ENCODE data around the gene PRKCD.

Gene PRKCD

DNA sequence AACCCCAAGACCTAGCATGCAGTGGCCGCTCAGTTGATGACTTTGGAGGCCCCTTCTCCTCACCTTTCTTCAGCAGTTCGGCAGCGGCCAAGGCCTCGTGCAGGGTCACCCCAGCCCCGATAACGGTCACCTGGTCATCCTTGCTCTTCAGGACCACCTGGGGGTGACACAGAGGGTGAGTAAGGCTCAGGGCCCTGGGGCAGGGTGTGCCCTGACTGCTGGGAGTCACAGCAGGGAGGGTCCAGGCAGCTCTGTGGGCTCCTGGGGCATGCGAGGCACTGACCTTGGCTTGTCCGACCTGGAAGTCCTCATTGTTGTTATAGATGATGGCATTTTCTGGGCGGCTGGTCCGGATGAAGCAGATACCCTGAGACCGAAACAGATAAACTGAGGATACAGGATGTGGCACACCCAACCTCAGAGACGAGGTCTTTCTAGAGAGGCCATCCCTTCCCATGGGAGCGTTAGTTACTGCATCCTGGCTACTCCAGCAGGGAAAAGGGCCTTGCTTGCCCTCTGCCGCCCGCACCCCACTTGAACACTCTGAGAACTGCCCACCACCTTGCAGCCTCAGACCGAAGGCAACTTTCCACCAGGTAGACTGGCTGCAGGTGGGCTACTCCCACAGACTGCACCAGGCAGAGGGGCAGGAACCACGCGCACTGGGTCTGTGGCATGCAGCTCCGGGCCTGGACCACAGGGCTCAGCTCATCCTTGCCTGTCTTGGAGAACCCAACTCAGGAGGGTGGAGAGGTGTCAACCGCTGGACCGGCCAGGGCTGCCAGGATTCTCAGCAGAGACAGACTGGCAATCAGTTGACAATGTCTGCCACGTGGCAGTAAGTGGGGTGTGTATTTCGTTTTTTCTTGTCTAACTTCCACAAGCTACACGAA lies 67.2 kb downstream of the PRKCD start:
- H3K27ac ChIP-seq, result no peak overlapping the region
- DNase-seq (ENCODE audit: low read depth, low spot score), result no peak

DNA sequence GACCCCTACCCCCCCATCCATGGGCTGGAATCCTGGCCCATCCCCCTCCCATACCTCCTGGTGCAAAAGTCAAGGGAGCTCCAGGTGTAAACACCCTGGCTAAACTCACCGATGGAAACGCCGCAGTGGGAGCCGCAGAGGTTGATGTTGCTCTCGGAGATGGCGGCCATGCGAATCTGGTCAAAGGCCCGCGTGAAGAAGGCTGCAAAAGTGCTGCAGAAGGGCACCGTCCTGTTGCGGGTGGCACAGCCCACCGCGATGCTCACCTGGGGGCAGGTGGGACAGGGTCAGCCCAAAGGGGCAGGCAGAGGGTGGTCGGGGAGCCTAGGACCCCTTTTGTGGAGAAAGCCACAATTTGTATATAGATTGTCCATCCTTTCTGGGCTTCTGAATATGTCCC lies 68.2 kb downstream of the PRKCD start:
- DNase-seq (ENCODE audit: low read depth, low spot score), result no peak
- H3K27ac ChIP-seq, result no peak overlapping the region

DNA sequence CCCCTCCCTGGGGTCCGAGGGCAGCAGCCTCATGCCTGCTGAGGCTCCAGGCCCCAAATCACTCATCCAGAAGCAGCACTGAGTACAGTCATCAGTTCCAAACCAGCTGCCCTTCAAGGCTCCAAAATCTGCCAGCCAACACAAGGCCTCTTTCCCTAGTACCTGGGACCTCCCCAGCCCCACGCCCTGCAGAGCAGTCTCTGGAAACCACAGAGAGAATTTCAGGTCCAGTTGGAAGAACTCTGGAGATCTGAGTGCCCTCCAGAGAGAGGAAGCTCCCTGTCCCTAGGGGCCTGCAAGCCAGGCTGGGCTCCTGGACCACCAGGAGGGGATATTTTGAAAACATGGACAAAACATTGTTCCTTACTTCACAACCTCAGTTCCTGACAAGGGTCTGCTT lies 68.6 kb downstream of the PRKCD start:
- H3K27ac ChIP-seq, result no peak overlapping the region
- no peak for DNase-seq (ENCODE audit: low read depth, low spot score)

DNA sequence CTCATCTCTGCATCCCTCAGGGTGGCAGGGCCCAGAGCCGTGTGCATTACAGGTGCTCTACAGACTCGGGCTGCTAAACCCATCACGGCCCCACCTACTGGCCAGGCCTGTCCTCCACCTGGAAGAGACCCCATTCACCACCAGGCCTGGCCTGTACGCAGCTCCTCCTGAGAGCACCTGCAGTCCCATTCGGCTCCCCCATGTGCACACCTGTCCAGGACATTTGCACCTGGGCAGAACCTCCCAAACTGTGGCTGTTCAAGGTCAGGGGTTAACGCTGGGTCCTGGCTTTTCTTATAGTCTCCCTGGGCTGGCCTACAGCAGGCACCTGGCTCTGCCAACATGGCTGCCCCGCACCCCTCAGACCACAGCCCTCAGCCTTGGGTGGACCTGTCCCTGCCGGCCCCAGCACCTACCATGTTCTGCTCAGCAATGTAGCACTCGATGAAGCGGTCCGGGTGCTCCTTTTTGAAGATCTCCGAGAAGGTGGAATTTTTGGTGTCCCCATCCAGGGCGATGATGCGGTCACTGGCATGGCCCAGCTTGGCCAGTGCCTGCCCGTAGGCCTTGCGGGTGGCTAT lies 69.1 kb downstream of the PRKCD start:
- H3K27ac ChIP-seq, result no peak overlapping the region
- DNase-seq (ENCODE audit: low read depth, low spot score), result no peak

DNA sequence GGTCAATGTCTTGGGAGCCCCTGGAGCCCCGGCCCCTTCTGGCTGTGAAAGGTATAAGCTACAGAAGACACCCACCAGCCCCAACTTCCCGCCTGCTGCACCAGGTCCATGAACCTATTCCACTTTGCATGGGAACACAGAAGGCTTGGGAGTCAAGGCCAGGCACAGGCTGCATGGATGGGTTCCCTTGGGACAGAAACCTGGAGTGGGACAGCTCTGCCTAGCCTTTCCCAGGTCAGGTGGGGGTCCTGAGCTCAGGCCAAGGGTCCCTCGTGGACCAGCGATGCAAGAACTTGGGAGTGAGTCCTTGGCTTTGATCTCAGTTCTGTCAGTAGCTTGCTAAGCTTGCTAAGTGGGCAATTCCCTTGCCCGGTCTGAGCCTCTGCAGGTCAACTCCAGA lies 69.8 kb downstream of the PRKCD start:
- H3K27ac ChIP-seq, result no peak overlapping the region
- no peak for DNase-seq (ENCODE audit: low read depth, low spot score)

DNA sequence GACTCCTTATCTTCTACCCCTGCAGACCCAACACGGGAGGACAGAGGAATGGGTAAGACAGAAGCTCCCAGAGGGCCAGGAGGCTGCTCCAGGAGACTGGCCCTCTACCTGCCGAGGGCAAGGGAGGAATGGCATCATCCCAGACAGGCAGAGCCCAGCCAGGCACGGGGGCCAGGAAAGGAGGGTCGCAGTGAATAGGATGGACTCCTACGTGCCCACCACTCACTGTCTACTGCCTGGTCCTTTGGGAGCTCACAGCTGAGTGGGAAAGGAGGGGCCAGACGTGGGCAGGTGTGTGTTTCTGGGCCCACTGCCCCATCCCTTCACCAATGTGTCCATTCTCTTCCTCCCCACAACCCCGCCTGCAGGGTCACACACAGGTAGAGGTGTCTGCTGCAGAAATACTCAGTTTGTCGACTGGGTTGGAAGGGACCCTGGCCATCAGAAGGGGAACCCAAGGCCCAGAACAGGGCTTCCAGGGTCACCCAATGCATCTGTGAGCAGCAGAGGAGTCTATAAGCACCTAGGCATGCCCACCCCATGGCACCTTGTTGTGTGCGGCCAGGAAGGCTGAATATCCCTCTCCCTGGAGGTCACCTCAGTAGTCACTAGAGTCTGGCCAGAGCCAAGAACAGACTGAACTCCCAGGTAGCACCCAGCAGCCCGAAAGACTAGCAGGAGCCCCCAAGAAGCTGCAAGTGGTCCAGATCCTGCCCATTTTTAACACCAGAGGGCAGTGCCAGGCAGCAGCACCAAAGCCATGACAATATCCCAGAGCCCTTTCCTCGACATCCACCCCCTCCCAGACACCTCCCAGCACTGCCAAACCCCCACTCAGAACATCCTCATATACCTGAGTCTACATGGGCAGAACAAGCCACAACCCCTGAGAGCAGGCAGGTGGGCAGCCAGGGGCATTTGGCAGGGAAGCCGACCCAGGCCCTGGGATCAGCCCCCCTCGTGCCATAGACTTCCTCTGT lies 70.8 kb downstream of the PRKCD start:
- no peak for DNase-seq (ENCODE audit: low read depth, low spot score)
- no peak overlapping the region for H3K27ac ChIP-seq

DNA sequence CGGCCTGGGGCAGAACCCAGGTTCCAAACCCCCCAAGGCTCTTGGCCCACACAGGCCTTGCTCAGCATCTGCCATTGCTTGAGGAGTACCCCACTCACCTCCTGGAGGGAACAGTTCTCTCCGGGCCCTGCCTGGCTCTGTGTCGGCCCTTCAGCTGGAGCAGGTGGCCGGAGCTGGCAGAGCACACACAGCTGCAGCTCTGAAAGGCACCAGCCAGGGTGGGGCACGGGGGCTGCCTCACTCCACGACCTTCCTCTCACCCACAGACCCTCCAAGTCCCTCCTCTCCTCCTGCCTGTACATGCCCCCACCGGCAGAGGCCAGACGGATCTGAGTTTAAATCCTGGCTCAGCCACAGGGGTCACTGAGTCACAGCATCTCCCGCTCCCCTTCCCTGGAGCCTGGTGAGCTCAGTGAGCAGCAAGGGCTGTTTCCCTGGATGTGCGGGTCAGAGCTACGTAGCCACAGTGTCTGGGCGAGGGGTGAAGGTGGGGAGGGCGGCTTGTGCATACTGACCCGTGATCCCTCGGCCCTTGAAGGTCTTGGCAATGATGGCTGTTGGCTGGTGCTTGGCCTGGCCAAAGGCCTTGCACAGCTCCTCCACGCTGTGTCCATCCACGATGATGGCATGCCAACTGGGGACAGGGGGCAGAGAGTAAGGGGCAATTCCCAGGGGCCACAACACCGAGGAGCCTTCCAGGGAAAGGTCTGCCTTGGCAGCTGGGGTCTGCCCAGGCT lies 71.8 kb downstream of the PRKCD start:
- H3K27ac ChIP-seq, result no peak overlapping the region
- DNase-seq (ENCODE audit: low read depth, low spot score), result no peak

DNA sequence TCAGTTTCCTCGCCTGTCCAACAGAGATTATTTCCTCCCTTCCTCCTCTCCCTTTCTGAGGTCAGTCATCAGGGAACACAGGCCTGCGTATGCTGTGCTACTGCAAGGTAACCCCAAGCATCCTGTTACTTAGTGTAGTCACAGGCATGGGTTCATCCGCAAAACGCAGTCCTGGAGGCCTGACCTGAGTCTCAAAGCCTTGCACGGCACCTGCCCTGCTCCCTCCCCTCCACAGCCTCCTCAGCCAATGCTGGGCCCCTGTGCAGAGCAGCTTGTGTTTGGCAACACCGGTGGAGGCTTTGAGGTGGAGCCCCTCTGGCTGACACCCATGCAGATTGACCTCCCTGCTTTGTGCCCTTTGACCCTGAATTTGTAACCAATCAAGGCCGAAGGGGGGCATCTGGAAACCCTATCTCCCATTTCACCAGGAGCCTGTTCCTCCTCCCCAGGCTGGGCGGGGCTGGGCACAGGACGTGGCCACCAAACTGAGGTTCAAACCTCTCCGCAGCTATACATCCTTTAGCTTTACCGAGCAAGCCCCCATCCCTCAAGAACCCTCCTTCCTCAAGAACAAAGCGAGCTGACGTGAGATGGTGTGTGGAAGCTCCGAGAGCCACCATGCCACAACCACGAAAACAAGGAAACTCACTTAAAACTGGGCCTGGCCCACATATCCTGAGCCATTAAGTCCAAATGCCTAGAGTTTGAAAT lies 73.3 kb downstream of the PRKCD start:
- no peak overlapping the region for H3K27ac ChIP-seq
- DNase-seq (ENCODE audit: low read depth, low spot score), result no peak

DNA sequence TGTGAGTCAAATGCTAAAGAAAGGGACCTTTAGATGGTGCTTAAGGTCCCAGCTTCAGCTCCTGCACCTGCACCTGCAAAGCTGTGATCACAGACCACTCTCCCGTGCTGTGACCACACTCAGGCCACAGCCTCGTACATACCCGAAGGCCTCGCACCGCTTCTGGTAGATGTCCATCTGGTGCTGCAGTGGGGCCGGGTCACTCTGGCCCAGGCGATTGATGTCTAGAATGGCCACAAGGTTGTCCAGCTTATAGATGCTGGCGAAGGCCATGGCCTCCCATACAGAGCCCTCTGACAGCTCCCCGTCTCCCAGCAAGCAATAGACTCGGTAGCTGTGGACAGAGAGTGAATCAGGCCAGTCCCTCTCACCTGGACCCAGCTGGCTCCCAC lies 73.8 kb downstream of the PRKCD start:
- DNase-seq (ENCODE audit: low read depth, low spot score), result no peak
- H3K27ac ChIP-seq, result peak overlapping the region; percentile 84

DNA sequence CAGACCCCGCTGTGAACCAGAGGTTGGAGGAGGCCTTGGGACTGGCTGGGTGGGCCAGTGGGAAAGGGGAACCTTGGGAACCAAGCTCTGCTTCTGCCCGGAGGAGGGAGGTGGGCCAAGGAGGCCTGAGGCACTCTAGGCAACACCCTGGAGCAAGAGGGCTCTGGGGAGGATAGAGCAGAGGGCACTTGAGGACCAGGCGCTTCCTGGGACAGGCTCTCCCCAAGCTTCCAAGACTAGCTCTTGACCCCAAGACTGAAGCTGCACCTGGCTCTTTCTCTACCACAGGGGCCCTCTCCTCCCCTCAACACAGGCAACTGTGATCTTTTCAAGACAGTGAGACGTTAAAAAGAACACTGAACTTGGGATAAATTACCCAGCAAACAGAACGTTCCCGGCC lies 74.5 kb downstream of the PRKCD start:
- no peak for DNase-seq (ENCODE audit: low read depth, low spot score)
- peak overlapping the region; percentile 84 for H3K27ac ChIP-seq

DNA sequence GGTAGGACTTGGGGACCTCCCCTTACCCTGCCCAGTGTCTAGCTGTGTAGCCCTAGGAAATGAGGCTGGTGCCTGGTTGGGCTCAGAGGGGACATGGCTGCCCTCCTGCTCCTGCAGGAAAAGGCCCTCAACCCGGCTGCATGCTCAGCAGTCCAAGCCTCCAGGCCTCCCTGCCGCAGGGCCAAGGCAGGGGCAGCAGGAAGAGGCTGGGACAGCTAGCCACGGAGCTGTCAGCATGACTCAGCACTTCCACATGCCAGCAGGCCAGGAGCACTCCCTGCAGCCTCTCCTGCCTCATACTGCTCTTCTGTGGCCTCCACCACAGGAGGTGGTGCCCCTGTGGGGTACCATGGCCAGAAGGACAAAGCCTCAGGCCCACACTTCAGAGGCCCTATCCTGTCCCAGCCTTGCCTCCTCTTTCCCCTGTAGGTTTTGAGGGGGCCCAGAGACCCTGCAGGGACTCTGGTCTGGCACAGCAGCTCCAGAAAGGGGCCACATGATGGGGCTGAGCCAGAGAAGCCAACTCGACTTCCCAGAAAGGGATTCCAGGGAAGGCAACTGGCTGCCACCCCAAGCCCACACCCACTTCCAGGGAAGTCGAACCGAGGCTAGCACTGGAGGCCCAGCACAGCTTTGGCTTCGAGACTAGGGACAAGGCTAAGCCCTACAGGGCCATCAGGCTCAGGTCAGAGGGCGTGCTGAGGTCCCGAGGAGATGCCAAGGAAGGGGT lies 75.3 kb downstream of the PRKCD start:
- no peak for DNase-seq (ENCODE audit: low read depth, low spot score)
- peak overlapping the region; percentile 84 for H3K27ac ChIP-seq

DNA sequence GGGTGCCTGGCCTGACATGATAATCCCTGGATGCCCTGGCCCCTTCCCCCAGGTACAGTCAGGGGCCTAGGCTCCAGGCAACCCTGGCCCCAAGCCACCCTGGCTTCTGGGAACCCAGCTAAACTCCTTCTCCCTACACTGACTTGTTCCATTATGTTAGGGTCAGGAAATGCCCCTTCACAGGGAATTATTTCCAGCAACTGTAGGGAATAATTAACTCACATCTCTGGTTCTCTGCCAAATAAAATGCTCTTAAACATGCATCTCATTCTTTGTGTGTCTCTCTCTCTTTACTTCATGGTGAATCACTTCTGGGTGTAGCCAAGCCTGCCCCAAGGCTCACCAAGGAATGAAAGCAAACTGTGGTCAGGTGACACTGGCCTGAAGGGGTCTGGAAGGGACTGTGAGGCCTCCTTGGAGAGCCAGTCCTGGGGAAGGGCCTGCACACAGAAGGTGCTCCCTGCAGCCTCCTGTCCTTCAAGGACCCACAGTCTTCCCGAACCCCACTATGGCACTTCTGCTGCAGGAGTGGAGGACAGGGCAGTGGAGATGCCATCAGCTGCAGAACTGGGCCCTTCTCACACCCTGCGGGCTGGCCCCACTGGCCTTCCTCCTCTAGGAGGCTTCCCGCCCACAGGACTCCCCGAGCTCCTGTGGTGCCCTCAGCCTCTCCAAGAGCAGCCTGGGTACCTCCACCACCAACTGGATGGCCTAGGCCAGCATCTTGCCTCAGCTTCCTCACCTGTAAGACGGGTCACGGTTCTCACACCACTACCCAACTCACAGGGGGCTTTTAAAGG lies 77.2 kb downstream of the PRKCD start:
- H3K27ac ChIP-seq, result peak overlapping the region; percentile 84
- DNase-seq (ENCODE audit: low read depth, low spot score), result peak; percentile 77

DNA sequence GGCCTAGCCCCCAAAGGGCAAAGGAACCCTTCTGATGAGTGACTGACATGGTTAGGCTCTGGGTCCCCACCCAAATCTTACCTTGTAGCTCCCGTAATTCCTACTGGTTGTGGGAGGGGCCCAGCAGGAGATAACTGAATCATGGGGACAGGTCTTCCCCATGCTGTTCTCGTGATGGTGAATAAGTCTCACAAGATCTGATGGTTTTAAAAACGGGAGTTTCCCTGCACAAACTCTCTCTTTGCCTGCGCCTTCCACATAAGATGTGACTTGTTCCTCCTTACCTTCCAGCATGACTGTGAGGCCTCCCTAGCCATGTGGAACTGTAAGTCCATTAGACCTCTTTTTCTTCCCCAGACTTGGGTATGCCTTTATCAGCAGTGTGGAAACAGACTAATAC lies 77.9 kb downstream of the PRKCD start:
- DNase-seq (ENCODE audit: low read depth, low spot score), result no peak
- H3K27ac ChIP-seq, result peak overlapping the region; percentile 84

DNA sequence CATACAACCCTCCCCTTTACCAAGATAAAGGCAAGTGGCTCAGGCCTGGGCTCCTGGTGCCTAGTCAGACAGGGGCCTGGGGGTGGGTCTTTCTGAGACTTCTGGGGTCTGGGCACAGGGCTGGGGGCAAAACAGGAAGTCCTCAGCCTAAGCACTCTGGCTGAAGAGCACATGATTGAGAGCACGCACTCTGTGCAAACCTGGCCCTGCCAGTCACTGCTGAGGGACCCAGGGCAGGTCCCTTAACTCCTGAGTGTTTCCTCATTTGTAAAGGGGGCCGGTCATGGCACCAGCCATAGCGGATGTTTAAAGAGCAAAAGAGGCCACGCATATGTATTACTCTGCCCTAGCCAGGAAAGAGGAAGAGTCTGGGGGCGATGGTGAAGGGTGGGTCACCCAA lies 78.8 kb downstream of the PRKCD start:
- no peak for DNase-seq (ENCODE audit: low read depth, low spot score)
- peak overlapping the region; percentile 84 for H3K27ac ChIP-seq

DNA sequence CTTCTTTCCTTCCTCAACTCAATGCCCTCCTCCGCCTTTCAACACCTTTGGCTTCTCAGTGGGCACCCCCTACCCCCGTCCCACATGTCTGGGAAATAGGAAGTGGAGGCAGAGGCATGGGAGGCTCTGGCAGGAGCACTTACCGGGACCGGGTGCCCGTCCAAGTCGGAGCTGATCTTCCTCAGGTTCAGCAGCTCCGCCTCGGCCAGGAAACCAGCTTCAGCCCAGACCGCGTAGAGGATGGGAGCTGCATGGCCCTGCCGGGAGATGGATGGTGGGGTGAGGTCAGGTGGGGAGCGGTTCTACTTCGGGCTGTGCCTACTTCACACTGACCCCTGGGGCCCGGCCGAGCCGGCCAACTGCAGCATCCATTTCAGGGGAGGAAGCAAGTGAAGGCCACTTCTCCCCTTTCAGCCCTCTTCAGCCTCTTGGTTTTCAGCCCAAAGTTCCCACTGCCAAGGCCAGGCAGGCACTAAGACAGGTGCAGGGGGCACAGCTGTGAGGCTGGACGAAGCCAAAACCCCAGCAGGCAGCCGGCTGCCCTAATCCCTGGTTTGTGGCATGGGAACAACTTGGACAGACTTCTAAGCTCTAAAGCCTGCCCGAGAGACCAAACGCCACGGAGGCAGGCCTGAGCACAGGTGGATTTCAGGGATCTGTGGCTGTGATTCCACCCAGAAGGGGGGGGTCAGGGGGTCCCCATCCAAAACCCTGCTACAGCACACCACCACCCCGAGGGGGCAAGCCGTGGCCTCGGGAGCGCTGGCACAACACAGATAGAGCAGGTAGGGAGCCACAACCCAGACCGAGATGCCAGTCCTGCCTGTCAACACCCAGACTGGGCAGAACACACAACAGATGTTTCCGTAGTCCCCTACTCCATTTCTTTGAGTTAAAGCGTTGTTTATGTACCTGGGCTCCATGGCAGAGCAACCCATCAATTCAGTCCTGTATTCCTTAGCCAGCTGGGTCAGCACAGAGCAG lies 80.3 kb downstream of the PRKCD start:
- DNase-seq (ENCODE audit: low read depth, low spot score), result no peak
- peak overlapping the region; percentile 84 for H3K27ac ChIP-seq

DNA sequence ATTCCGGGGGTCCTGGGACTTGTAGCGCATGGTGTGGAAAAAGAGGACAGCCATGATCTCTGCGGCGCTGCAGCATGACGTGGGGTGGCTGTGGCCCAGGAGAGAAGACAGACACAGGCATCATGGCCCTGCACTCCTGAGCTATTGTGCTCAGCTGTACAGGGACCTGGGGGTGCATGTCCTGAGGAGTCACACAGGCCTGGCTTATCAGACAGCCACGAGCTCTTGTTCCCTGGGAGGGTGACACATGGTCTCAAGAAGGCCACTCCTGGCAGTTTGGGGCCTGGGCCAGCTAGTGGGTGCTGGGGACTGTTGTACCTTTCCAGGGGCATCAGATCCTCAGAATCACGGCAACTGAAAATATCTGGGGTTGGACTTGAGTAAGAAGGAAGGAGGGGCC lies 81.1 kb downstream of the PRKCD start:
- no peak for DNase-seq (ENCODE audit: low read depth, low spot score)
- peak overlapping the region; percentile 84 for H3K27ac ChIP-seq
